Fibroblast of pulmonary artery (primary cell): ENCODE results near the gene CCNT1.
"Not testable (repeated sequence)": the region's sequence is repeated elsewhere in the genome, so short reads cannot be mapped to it uniquely, and the experiment has no call there.

Experiments used
- DNase-seq: peaks from one replicate; pipeline ENCODE4 v3.0.0-alpha.2; 2010; ENCODE audit warnings: low read depth
- H3K4me3 ChIP-seq: replicated peaks from 2 replicates; pipeline ENCODE4 v1.5.1; 2011; ENCODE audit warnings: low read depth, mild to moderate bottlenecking, control low read depth, low read length, moderate library complexity
- TF ChIP-seq, protein P1 (sequence below): IDR thresholded peaks from 2 replicates; pipeline ENCODE4 v1.5.1; 2011; ENCODE audit warnings: mild to moderate bottlenecking, control low read depth, low read length, inconsistent platforms; ENCODE audit errors: missing control alignments

CCNT1 gene

DNA sequence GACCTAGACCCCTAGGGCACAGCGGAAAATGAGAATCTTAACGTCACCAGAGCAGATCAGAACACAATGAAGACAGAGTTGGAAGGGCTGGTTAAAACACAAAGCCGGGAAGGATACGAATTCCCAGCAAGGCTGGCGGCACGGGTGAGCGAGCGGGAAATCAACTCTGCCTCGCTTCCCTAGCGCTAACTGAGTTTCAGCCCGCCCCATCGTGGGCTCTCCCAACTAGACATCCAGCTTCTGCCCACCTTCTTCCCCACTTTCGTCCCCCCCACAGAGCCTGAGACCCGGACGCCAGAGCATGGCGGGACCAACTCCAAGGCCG is 377 bp downstream of the CCNT1 start:
- peak overlapping the region; percentile 83 for H3K4me3 ChIP-seq
- TF ChIP-seq, protein P1, sequence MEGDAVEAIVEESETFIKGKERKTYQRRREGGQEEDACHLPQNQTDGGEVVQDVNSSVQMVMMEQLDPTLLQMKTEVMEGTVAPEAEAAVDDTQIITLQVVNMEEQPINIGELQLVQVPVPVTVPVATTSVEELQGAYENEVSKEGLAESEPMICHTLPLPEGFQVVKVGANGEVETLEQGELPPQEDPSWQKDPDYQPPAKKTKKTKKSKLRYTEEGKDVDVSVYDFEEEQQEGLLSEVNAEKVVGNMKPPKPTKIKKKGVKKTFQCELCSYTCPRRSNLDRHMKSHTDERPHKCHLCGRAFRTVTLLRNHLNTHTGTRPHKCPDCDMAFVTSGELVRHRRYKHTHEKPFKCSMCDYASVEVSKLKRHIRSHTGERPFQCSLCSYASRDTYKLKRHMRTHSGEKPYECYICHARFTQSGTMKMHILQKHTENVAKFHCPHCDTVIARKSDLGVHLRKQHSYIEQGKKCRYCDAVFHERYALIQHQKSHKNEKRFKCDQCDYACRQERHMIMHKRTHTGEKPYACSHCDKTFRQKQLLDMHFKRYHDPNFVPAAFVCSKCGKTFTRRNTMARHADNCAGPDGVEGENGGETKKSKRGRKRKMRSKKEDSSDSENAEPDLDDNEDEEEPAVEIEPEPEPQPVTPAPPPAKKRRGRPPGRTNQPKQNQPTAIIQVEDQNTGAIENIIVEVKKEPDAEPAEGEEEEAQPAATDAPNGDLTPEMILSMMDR, result no peak
- DNase-seq, result no peak

DNA sequence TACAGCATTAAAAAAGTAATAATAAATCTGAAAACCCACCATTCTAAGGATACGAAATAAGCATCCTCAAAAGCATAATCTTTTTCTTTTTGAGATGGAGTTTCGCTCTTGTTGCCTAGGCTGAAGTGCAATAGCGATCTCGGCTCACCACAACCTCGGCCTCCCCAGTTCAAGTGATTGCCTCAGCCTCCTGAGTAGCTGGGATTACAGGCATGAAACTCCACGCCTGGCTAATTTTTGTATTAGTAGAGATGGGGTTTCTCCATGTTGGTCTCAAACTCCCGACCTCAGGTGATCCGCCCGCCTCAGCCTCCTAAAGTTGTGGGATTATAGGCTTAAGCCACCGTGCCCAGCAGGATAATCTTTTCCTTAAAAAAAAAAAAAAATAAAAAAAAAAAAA is 4.3 kb downstream of the CCNT1 start:
- no peak for DNase-seq
- TF ChIP-seq, protein P1, result no peak
- H3K4me3 ChIP-seq, result no peak overlapping the region

DNA sequence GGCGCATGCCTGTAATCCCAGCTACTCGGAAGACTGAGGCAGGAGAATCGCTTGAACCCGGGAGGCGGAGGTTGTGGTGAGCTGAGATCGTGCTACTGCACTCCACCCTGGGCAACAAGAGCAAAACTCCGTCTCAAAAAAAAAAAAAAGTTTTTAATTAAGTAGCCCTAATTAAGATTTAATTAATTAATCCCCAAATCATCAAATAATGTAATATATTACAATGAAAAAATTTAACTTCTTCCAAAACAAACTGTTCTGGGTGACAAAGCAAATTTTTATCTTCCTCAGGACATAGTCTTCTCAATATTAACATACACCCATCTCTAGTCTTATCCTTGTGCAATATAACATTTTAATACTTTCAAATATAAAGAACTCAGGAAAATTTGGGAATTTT is 17.7 kb downstream of the CCNT1 start:
- not testable (repeated sequence) for H3K4me3 ChIP-seq, DNase-seq

DNA sequence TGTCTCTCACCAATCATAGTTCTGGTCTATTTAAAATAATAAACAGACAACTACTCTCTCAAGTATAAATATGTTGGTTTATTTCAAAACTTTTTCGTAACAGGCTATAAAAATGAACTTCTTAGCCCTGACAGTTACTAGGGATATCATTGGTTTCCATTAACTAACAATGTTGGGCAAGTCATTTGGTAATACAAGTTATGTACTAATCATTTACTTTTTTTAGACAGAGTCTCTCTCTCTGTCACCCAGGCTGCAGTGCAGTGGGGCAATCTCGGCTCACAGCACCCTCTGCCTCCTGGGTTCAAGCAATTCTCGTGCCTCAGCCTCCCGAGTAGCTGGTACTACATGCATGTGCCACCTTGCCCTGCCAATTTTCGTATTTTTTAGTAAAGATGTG is 19.9 kb downstream of the CCNT1 start:
- TF ChIP-seq, protein P1, result no peak
- no peak for DNase-seq
- no peak overlapping the region for H3K4me3 ChIP-seq

DNA sequence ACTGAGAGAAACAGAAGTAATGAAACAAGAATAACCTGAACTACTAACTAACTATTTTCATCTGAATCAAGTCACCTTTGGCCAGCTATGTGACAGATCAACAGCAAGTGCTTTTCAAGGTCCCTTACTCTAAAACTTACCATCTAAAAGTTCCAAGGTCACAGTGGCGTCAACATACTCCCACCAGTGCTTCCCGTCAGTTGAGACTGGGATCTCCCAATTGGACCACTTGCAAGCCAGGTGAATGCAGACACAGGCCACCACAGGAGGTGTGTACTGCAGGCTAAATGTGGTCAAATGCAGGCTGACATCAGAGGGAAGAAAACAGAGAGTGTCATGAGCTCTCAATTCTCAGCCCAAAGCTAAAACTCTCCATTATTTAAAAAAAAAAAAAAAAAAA is 20.6 kb downstream of the CCNT1 start:
- no peak for DNase-seq
- TF ChIP-seq, protein P1, result no peak
- H3K4me3 ChIP-seq, result no peak overlapping the region

DNA sequence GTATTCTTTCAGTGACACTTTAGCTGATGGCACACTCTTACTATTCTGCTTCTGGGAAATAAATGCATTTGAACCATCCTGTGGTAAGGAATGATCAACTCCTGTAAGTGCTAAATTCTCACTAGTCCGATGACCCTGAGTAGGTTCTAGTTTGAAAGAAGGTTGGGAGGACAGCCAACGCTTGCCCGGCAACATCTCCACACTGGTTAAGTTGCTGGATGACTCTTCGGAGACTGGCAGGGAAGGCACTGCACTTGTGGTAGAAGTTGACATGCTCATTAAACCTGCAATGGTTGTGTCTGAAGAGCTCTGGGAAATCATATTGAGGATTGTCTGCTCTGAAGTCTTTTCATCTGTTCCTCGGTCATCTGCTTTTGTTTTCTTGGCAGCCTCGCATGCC is 22.5 kb downstream of the CCNT1 start:
- TF ChIP-seq, protein P1, result no peak
- H3K4me3 ChIP-seq, result no peak overlapping the region
- DNase-seq, result no peak

DNA sequence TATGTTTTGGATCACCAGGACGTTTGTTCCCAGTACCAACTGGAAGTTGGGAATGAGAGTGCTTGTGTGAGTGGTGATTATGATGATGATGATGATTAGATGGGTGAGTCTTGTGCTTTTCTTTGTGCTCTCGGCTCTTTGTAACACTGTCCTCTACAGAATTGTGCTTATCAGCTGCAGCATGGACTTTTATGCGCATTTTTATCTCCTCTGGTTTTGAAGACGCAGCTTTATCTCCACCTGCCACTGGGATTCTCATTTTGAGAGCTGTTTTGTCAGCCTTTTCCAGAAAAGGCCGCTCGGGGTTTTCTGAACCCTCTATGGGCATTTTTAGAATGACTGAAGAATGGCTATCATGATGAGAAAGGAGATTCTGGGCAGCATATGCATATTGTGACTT is 22.9 kb downstream of the CCNT1 start:
- no peak for DNase-seq
- TF ChIP-seq, protein P1, result no peak
- H3K4me3 ChIP-seq, result no peak overlapping the region
